Measurements from ENCODE around the gene AFG1L. TPM values are rescaled to one million over a fixed set of nuclear protein-coding genes. Genes with fewer than 3 reads are reported as not detected.
"Not testable (repeated sequence)": the region's sequence is repeated elsewhere in the genome, so short reads cannot be mapped to it uniquely, and the experiment has no call there.

The AFG1L gene
- total RNA-seq, result 8.0 to 11.3 TPM (median 9.3 TPM) in 3 replicates

- peaks cover 21% of the 10 kb centered on the region for H3K4me1 Mint-ChIP-seq
- DNase-seq (ENCODE audit: low spot score in 2 of 2, unreplicated experiment in 2 of 2), result peak; percentile 82 to 91
- no peaks in the 10 kb centered on the region for H3K36me3 Mint-ChIP-seq
- no peak for TF ChIP-seq CTCF (IDR thresholded peaks at IDR 0.05; ENCODE audit: unreplicated experiment)
- no peaks in the 10 kb centered on the region for H3K9me3 Mint-ChIP-seq
- H3K4me3 Mint-ChIP-seq, result peak within 1 kb of the TSS; percentile 96
- H3K27ac Mint-ChIP-seq, result peak within 1 kb of the TSS; percentile 98
- no peaks in the 10 kb centered on the region for H3K27me3 Mint-ChIP-seq (ENCODE audit: low read depth)
Observed at GRCh38 chr6:108294727-108295625, at the start of gene AFG1L. Gene AFG1L (plus strand): TSS chr6:108295054. CDS start chr6:108295080, 26 bp downstream.

DNA sequence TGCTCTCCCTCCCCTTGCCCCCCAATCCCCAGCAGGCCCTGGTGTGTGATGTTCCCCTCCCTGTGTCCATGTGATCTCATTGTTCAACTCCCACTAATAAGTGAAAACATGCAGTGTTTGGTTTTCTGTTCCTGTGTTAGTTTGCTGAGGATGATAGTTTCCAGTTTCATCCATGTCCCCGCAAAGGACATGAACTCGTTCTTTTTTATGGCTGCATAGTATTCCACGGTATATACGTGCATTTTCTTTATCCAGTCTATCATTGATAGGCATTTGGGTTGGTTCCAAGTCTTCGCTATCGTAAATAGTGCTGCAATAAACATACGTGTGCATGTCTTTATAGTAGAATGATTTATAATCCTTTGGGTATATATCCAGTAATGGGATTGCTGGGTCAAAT lies 49.8 kb upstream of the AFG1L start:
- peaks cover 15% of the 10 kb centered on the region for H3K9me3 Mint-ChIP-seq
- H3K27me3 Mint-ChIP-seq (ENCODE audit: low read depth); H3K4me3 Mint-ChIP-seq; H3K4me1 Mint-ChIP-seq; DNase-seq (ENCODE audit: low spot score in 2 of 2, unreplicated experiment in 2 of 2); H3K27ac Mint-ChIP-seq: not testable (repeated sequence)
- H3K36me3 Mint-ChIP-seq, result peaks cover 36% of the 10 kb centered on the region

GRCh38 chr6:108247965-108248536 lies 46.8 kb upstream of the AFG1L start:
- Mint-ChIP-seq H3K27me3 (ENCODE audit: low read depth) (no peaks in the 10 kb centered on the region), H3K27ac (peak overlapping the region; percentile 21), H3K4me3 (no peak overlapping the region), H3K36me3 (peaks cover 21% of the 10 kb centered on the region), H3K9me3 (no peaks in the 10 kb centered on the region), H3K4me1 (peaks cover 21% of the 10 kb centered on the region)
- TF ChIP-seq CTCF (IDR thresholded peaks at IDR 0.05; ENCODE audit: unreplicated experiment), result no peak
- no peak for DNase-seq (ENCODE audit: low spot score in 2 of 2, unreplicated experiment in 2 of 2)

DNA sequence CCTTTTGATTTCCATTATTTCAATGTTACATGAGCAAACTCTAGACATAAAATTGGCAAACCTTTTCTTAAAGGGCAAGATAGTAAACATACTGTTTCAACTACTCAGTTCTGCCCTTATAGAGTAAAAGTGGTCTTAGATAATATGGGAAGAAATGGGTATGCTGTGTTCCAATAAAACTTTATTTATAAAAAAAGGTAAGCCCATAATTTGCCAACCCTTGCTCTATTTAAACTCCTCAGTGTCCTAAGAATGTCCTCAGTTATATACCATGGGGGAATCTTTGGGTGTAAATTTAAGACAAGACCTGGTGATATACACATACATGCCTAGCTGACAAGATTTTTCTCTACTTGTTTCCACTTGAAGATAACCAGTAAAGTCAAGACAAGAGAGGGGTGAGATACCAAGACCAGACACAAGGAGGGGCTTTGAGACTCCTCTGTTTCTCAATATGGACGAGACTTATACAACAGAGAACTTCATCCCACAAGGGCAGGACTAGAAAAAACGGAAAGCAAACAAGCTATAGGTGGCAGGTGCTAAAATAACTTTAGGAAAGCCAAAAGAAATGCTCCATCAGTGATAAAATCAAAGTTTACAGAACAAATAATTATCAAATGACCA lies 44.5 kb upstream of the AFG1L start:
- H3K27me3 Mint-ChIP-seq (ENCODE audit: low read depth), result no peaks in the 10 kb centered on the region
- H3K36me3 Mint-ChIP-seq, result peaks cover 14% of the 10 kb centered on the region
- no peak for DNase-seq (ENCODE audit: low spot score in 2 of 2, unreplicated experiment in 2 of 2)
- peaks cover 25% of the 10 kb centered on the region for H3K4me1 Mint-ChIP-seq
- TF ChIP-seq CTCF (IDR thresholded peaks at IDR 0.05; ENCODE audit: unreplicated experiment), result no peak
- H3K9me3 Mint-ChIP-seq, result no peaks in the 10 kb centered on the region
- no peak overlapping the region for H3K27ac Mint-ChIP-seq
- no peak overlapping the region for H3K4me3 Mint-ChIP-seq

GRCh38 chr6:108251252-108251651 lies 43.6 kb upstream of the AFG1L start:
- no peak for TF ChIP-seq CTCF (IDR thresholded peaks at IDR 0.05; ENCODE audit: unreplicated experiment)
- no peaks in the 10 kb centered on the region for H3K9me3 Mint-ChIP-seq
- no peak overlapping the region for H3K4me3 Mint-ChIP-seq
- peak overlapping the region; percentile 87 for H3K27ac Mint-ChIP-seq
- H3K4me1 Mint-ChIP-seq, result peaks cover 25% of the 10 kb centered on the region
- no peaks in the 10 kb centered on the region for H3K27me3 Mint-ChIP-seq (ENCODE audit: low read depth)
- no peak for DNase-seq (ENCODE audit: low spot score in 2 of 2, unreplicated experiment in 2 of 2)
- peaks cover 8% of the 10 kb centered on the region for H3K36me3 Mint-ChIP-seq

GRCh38 chr6:108252055-108252454 lies 42.8 kb upstream of the AFG1L start:
- Mint-ChIP-seq H3K27me3 (ENCODE audit: low read depth) (no peaks in the 10 kb centered on the region), H3K27ac (no peak overlapping the region), H3K4me1 (peaks cover 29% of the 10 kb centered on the region), H3K36me3 (peaks cover 8% of the 10 kb centered on the region), H3K4me3 (no peak overlapping the region), H3K9me3 (no peaks in the 10 kb centered on the region)
- DNase-seq (ENCODE audit: low spot score in 2 of 2, unreplicated experiment in 2 of 2), result no peak
- no peak for TF ChIP-seq CTCF (IDR thresholded peaks at IDR 0.05; ENCODE audit: unreplicated experiment)

Measured in mesothelial cell of epicardium (in vitro differentiated cells).